PC-9 (cell line): ENCODE data around the gene HTR3A.

Source experiments
- EZH2 ChIP-seq: fragments of 200-600 bp; sonication (generic); IDR thresholded peaks from 2 replicates; pipeline ENCODE4 v1.8.0; 2017; ENCODE audit warnings: antibody characterized with exemption, low read depth
- TF ChIP-seq, protein P1 (sequence below): fragments of 200-600 bp; sonication (generic); conservative IDR thresholded peaks from 2 replicates; pipeline ENCODE4 v1.6.1; 2017; ENCODE audit warnings: mixed run types, antibody characterized with exemption, mild to moderate bottlenecking, moderate library complexity

DNA sequence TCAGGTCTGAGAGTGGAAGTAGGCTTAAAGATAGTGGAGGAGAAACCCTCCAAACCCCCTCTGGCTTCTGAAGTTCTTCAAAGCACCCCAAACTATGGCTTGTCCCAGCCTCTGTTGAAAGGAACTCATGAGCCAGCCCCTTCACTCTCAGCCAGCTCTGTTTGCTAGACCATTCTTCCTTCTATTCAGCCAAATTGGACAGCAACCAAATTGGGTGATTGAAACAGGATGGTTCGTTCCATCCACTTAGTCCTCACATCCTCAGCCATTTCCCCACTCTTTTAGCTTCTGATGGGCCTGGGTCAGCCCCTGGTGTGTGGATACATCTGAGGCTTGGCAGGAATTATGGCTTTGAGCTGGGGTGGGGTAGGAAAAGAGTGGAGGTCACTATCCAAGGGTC, 4.5 kb downstream of the HTR3A start:
- TF ChIP-seq, protein P1, sequence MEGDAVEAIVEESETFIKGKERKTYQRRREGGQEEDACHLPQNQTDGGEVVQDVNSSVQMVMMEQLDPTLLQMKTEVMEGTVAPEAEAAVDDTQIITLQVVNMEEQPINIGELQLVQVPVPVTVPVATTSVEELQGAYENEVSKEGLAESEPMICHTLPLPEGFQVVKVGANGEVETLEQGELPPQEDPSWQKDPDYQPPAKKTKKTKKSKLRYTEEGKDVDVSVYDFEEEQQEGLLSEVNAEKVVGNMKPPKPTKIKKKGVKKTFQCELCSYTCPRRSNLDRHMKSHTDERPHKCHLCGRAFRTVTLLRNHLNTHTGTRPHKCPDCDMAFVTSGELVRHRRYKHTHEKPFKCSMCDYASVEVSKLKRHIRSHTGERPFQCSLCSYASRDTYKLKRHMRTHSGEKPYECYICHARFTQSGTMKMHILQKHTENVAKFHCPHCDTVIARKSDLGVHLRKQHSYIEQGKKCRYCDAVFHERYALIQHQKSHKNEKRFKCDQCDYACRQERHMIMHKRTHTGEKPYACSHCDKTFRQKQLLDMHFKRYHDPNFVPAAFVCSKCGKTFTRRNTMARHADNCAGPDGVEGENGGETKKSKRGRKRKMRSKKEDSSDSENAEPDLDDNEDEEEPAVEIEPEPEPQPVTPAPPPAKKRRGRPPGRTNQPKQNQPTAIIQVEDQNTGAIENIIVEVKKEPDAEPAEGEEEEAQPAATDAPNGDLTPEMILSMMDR, result no peak
- TF ChIP-seq EZH2, result no peak
